ENCODE measurements around the gene AK8.

DNA sequence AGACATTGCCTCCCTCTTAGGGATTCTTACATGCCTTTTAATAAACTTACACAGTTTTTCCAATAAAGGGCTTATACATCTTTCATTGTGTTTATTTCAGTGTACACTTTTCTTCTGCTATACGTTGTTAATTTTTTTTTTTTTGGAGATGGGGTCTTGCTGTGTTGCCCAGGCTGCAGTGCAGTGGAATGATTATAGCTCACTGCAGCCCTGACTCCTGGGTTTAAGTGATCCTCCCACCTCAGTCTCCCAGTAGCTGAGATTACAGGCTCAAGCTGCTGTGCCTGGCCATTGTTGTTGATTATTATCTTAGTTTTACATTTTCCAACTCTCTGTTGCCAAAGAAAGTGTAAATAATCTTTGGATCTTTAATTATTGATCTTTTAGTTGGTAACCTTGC, 118.0 kb downstream of the AK8 start:
- TF ChIP-seq, protein P1, sequence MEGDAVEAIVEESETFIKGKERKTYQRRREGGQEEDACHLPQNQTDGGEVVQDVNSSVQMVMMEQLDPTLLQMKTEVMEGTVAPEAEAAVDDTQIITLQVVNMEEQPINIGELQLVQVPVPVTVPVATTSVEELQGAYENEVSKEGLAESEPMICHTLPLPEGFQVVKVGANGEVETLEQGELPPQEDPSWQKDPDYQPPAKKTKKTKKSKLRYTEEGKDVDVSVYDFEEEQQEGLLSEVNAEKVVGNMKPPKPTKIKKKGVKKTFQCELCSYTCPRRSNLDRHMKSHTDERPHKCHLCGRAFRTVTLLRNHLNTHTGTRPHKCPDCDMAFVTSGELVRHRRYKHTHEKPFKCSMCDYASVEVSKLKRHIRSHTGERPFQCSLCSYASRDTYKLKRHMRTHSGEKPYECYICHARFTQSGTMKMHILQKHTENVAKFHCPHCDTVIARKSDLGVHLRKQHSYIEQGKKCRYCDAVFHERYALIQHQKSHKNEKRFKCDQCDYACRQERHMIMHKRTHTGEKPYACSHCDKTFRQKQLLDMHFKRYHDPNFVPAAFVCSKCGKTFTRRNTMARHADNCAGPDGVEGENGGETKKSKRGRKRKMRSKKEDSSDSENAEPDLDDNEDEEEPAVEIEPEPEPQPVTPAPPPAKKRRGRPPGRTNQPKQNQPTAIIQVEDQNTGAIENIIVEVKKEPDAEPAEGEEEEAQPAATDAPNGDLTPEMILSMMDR (IDR thresholded peaks at IDR 0.05): no peak
- no peak for TF ChIP-seq POLR2A (IDR thresholded peaks at IDR 0.05)

All from body of pancreas (tissue), 4 donors.